Measurements from ENCODE around the gene TNPO3. TPM values are rescaled to one million over a fixed set of nuclear protein-coding genes. Genes with fewer than 3 reads are reported as not detected.

The TNPO3 gene
- total RNA-seq, 4 donors from 2014 or later = 29.9 to 41.6 (median 37.8) TPM

- intact Hi-C loops (cut with DNase I; ENCODE audit: low total_unique reads) = no loop called here
- in situ Hi-C loops (cut with MboI; ENCODE audit: low pct_ligation_motif_present in 1 of 4, low pct_unique_long_range_greater_than_20kb in 1 of 4, low sequenced_read_pairs in 3 of 4) = no loop called here
- no peak for DNase-seq
- H3K4me1 ChIP-seq = peaks cover 0 to 19% (median 16%) of the 10 kb centered on the region in 4 donors
- no peaks in the 10 kb centered on the region for H3K36me3 ChIP-seq
- no peak overlapping the region for H3K4me3 ChIP-seq
- H3K27ac ChIP-seq = no peak overlapping the region
- no peak for TF ChIP-seq POLR2AphosphoS5 (IDR thresholded peaks at IDR 0.05)
- TF ChIP-seq EP300 (IDR thresholded peaks at IDR 0.05; ENCODE audit: low read depth) = no peak
- no peaks in the 10 kb centered on the region for H3K9me3 ChIP-seq
- H3K27me3 ChIP-seq = peaks cover 52% of the 10 kb centered on the region
- 93% methylated on average over 7 of the region's 7 CpGs; no CpG with 5 or more reads in 1 of the 2 donors for WGBS, 2 donors (ENCODE audit: low coverage in 1 of 2)
Observed at GRCh38 chr7:128916643-128916915, 138.3 kb downstream of the TNPO3 start.

- Histone ChIP-seq H3K4me1 (peaks cover 0 to 24% (median 18%) of the 10 kb centered on the region in 4 donors), H3K9me3 (no peaks in the 10 kb centered on the region), H3K4me3 (peak overlapping the region in 2 of 4 donors; percentile 4 to 34), H3K36me3 (no peaks in the 10 kb centered on the region), H3K27ac (no peak overlapping the region), H3K27me3 (peaks cover 49% of the 10 kb centered on the region)
- TF ChIP-seq POLR2A (IDR thresholded peaks at IDR 0.05) (no peak), CTCF (IDR thresholded peaks at IDR 0.05) (no peak), EP300 (IDR thresholded peaks at IDR 0.05; ENCODE audit: low read depth) (no peak), POLR2AphosphoS5 (IDR thresholded peaks at IDR 0.05) (no peak)
- intact Hi-C loops (cut with DNase I; ENCODE audit: low total_unique reads) = no loop called here
- WGBS, 2 donors (ENCODE audit: low coverage in 1 of 2) = 62% methylated on average over 65 of the region's 69 CpGs; no CpG with 5 or more reads in 1 of the 2 donors
- no peak for DNase-seq
- in situ Hi-C loops (cut with MboI; ENCODE audit: low pct_ligation_motif_present in 1 of 4, low pct_unique_long_range_greater_than_20kb in 1 of 4, low sequenced_read_pairs in 3 of 4) = no loop called here
Observed at GRCh38 chr7:128915841-128916642, 138.9 kb downstream of the TNPO3 start.

GRCh38 chr7:128915271-128915819 lies 139.6 kb downstream of the TNPO3 start:
- no peak for DNase-seq
- Histone ChIP-seq H3K9me3 (no peaks in the 10 kb centered on the region), H3K4me3 (peak overlapping the region in 2 of 4 donors; percentile 4 to 34), H3K36me3 (no peaks in the 10 kb centered on the region), H3K27me3 (peaks cover 52% of the 10 kb centered on the region), H3K27ac (no peak overlapping the region), H3K4me1 (peaks cover 1 to 26% (median 21%) of the 10 kb centered on the region in 4 donors)
- 4 to 19% methylated on average over 8 to 29 of the region's 34 CpGs for WGBS, 2 donors (ENCODE audit: low coverage in 1 of 2)
- intact Hi-C loops (cut with DNase I; ENCODE audit: low total_unique reads) (no loop called here), in situ Hi-C loops (cut with MboI; ENCODE audit: low pct_ligation_motif_present in 1 of 4, low pct_unique_long_range_greater_than_20kb in 1 of 4, low sequenced_read_pairs in 3 of 4) (no loop called here)
- TF ChIP-seq CTCF (IDR thresholded peaks at IDR 0.05) = no peak
- no peak for TF ChIP-seq EP300 (IDR thresholded peaks at IDR 0.05; ENCODE audit: low read depth)
- TF ChIP-seq POLR2A (IDR thresholded peaks at IDR 0.05) = no peak
- TF ChIP-seq POLR2AphosphoS5 (IDR thresholded peaks at IDR 0.05) = no peak

GRCh38 chr7:128914566-128915151 lies 140.3 kb downstream of the TNPO3 start:
- Histone ChIP-seq H3K36me3 (no peaks in the 10 kb centered on the region), H3K27me3 (peaks cover 56% of the 10 kb centered on the region), H3K4me1 (peaks cover 7 to 32% (median 28%) of the 10 kb centered on the region in 4 donors), H3K9me3 (no peaks in the 10 kb centered on the region), H3K27ac (no peak overlapping the region), H3K4me3 (peak overlapping the region in 1 of 4 donors; percentile 34)
- 49% methylated on average over 9 of the region's 11 CpGs; no CpG with 5 or more reads in 1 of the 2 donors for WGBS, 2 donors (ENCODE audit: low coverage in 1 of 2)
- intact Hi-C loops (cut with DNase I; ENCODE audit: low total_unique reads) (no loop called here), in situ Hi-C loops (cut with MboI; ENCODE audit: low pct_ligation_motif_present in 1 of 4, low pct_unique_long_range_greater_than_20kb in 1 of 4, low sequenced_read_pairs in 3 of 4) (no loop called here)
- DNase-seq = no peak
- TF ChIP-seq POLR2AphosphoS5 (IDR thresholded peaks at IDR 0.05) = no peak
- TF ChIP-seq CTCF (IDR thresholded peaks at IDR 0.05) = no peak
- TF ChIP-seq POLR2A (IDR thresholded peaks at IDR 0.05) = no peak
- TF ChIP-seq EP300 (IDR thresholded peaks at IDR 0.05; ENCODE audit: low read depth) = no peak
